Gastrocnemius medialis (tissue), 4 donors: ENCODE data around the gene GOLGA3.
"Not testable (repeated sequence)": the region's sequence is repeated elsewhere in the genome, so short reads cannot be mapped to it uniquely, and the experiment has no call there.

Experiments used
- POLR2A ChIP-seq, 2 donors: fragments of 450-650 bp; IDR thresholded peaks; one replicate each; pipeline ENCODE4 v1.6.1; 2017; ENCODE audit warnings: antibody characterized with exemption in 2 of 2, mild to moderate bottlenecking in 2 of 2, moderate library complexity in 2 of 2
- TF ChIP-seq, protein P1 (sequence below), 5 experiments: fragments of 450-650 bp in 3 of 5; fragments of 200-600 bp in 2 of 5; sonication (generic) in 2 of 5; IDR thresholded peaks in 4 of 5; conservative IDR thresholded peaks in 1 of 5; 1 replicate in 4 of 5; 2 replicates in 1 of 5; pipeline ENCODE4 v1.5.1; 2016 to 2019; ENCODE audit warnings: antibody characterized with exemption in 5 of 5, mild to moderate bottlenecking in 3 of 5, moderate library complexity in 3 of 5

GRCh38 chr12:132844681-132845080 is 16.0 kb upstream of the GOLGA3 start:
- TF ChIP-seq, protein P1, sequence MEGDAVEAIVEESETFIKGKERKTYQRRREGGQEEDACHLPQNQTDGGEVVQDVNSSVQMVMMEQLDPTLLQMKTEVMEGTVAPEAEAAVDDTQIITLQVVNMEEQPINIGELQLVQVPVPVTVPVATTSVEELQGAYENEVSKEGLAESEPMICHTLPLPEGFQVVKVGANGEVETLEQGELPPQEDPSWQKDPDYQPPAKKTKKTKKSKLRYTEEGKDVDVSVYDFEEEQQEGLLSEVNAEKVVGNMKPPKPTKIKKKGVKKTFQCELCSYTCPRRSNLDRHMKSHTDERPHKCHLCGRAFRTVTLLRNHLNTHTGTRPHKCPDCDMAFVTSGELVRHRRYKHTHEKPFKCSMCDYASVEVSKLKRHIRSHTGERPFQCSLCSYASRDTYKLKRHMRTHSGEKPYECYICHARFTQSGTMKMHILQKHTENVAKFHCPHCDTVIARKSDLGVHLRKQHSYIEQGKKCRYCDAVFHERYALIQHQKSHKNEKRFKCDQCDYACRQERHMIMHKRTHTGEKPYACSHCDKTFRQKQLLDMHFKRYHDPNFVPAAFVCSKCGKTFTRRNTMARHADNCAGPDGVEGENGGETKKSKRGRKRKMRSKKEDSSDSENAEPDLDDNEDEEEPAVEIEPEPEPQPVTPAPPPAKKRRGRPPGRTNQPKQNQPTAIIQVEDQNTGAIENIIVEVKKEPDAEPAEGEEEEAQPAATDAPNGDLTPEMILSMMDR (IDR thresholded peaks at IDR 0.05 in 4 of 5, conservative IDR thresholded peaks at IDR 0.05 in 1 of 5), result not testable (repeated sequence)
- TF ChIP-seq POLR2A (IDR thresholded peaks at IDR 0.05), result not testable (repeated sequence)
